GM19452 (cell line): ENCODE results near the gene FSTL1.

ENCODE experiments used
- ATAC-seq: cut with Tn5 transposase; IDR thresholded peaks from one replicate; pipeline ENCODE4 v1.9.1; 2021; ENCODE audit not compliant: unreplicated experiment

Gene FSTL1

GRCh38 chr3:120468635-120469295 is 18.0 kb upstream of the FSTL1 start:
- ATAC-seq: no peak

GRCh38 chr3:120462409-120462959 is 11.7 kb upstream of the FSTL1 start:
- no peak for ATAC-seq

DNA sequence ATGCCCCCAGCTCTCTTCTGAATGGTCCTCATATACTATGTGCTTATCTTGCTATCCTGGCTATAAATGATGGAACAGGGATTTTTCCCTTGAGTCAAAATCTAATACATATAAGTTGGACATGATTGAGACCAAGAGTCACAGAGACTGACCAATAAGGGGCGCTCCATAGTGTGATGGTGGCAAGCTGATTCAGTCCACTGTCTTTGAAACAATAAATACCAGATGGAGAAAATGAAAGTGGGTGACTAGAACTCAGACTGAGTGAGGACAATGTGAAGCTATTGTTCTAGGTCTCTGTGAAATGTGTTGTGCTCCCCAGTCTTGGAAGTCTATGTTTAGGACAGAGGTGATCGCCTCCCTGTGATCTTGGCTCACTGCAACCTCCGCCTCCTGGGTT is 10.6 kb upstream of the FSTL1 start:
- ATAC-seq: no peak

GRCh38 chr3:120460862-120461261 is 10.1 kb upstream of the FSTL1 start:
- no peak for ATAC-seq

DNA sequence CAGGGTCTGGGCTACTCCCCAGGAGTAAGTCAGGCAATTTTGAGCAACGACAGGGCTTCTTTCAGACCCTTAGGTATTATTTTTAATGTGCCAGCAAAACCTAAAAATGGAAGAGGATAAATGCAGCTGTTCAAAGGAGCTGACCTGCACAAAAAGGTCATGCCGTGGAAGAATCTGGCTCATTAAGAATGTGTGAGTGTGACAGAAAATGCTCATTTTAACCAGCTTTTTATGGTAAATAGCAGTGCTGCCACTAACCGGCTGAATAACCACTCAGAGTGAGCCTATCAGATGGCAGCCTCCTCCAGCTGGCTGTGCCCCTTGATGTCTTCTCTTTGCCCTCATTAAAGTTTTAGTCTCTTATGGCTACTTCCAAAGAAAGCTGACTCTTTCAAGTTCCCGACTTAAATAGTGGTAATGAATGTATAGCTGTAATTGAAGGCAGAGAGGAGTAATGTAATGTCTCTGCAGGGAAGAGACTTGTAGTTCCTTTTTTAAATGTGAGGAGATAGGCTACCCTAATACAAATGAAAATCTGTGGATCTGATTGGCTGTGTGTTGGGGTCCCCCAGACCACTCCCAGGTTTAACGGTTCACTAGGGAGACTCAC is 9.5 kb upstream of the FSTL1 start:
- no peak for ATAC-seq

DNA sequence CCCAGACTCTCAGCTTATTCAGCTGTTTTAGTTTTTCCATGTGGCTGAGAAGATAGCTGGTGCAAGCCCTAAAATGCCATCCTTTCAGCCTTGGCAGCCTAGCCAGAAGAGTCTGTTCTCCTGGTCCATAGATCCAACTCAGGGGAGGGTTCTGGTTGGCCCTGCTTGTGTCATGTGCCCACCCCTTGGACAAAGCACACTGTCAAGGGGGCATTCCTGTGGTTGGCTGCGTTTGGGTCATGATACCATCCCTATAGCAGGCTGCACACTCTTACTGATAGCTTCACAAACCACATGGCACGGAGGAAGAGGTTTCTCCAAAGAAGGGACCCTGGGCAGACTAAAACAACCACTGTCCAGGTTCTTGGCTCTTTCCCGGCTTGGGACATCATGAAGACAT is 8.4 kb upstream of the FSTL1 start:
- ATAC-seq: no peak

DNA sequence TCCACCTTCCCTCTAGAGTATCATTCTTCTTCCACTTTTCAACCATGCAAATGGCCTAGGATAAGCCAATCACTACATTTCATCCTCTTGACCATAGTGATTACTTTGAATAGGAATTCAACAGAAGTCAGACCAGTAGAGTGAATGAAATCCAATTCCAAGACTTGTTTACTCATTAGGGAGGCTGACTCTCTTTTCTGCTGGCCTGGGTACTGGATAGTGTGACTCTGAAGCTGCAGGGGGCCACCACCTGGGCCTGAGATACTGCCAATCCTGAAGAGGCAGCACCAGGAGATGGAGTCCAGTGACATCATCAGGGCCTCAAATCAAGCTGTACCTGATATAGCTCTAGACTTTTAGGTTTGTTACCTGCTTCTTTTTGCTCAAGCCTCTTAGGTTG is 7.0 kb upstream of the FSTL1 start:
- ATAC-seq: no peak

DNA sequence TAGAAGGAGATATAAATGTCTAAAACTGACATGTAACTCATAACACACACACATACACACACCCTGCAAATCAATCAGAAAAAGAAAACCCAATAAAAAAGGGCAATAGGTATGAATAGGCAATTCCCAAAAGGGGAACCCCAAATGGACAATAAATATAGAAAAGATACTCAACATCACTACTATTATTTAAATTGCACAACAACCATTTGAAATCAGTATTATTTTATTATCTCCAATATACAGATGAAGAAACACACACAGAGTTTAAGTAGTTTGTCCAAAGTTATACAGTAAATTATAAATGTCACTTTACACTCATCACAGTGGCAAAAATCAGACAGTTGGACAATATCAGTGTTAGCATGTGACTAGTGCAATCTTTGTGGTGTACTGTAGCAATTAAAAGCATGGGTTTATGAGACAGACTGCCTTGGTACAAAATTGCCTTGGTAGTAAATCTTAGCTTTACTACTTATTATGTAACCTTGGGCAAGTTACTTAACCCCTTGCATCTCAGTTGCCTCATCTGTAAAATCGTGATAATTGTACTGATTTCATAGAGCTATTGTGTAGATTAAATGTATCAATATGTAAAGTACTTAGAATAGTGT is 3.4 kb upstream of the FSTL1 start:
- ATAC-seq: no peak

GRCh38 chr3:120452816-120453215 is 2.0 kb upstream of the FSTL1 start:
- no peak for ATAC-seq

DNA sequence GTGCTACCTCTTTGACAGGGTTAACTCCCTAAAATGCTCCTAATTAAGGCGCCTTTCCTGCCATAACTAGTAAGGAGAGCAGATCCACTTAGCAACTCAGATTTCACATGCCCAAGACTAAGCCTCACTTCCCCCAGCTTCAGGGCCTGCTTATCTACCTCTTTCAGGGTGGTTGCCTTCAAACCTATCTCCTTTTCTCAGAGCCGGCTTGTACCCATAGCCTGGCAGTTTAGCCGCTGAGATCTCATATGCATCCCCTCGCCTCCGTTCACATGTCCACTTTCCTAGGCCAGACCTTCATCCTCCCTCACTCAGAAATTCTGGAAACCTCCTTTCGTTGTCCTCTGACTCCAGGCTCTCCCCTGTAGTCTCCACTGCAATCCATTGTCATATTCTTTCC is 1.0 kb upstream of the FSTL1 start:
- ATAC-seq: no peak

DNA sequence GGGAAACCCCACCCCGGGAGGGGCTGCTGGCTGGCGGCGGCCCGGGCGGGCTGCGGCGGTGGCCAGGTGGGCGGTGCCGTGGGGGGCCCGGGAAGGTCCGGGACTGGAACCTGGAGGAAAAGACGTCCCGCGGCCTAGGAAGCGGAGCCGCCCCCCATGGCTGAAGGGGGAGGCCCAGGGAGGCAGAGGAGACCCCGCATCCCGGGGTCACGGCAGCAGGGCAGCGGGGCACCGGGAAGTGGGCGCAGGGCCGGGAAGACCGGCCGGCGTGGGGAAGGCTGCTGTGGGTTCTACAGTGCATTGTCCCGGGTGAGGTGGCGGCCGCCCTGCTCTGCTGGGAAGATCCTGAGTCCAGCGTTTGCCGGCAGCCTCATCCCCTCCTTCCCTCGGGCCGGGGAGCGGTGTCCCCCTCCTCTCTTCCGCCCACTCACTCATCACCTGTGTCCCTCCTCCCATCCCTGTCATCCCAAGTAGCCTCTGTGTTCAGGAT is 525 bp upstream of the FSTL1 start:
- ATAC-seq: no peak

- ATAC-seq: no peak
Measured at GRCh38 chr3:120449701-120450599, 842 bp downstream of the FSTL1 start.

GRCh38 chr3:120449251-120449650 is 1.5 kb downstream of the FSTL1 start:
- no peak for ATAC-seq

DNA sequence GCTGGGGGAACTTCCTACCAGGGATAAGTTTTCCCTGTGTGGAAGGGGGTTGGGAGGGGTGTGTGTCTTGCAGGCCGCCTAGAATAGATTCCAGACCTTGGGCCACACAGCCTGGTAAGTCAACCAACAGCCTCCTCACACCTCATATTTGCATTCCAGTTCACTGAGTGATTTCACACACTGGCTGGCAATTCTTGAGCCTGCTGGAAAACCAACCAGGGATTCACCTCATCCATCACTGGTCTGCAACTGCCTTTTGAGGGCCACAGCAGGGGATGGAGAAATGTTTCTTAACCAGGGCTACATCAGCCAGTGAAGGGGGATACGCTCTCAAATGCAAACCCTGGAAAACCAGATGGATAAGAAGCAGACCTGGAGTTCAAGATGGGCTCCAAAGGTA is 2.0 kb downstream of the FSTL1 start:
- ATAC-seq: no peak

DNA sequence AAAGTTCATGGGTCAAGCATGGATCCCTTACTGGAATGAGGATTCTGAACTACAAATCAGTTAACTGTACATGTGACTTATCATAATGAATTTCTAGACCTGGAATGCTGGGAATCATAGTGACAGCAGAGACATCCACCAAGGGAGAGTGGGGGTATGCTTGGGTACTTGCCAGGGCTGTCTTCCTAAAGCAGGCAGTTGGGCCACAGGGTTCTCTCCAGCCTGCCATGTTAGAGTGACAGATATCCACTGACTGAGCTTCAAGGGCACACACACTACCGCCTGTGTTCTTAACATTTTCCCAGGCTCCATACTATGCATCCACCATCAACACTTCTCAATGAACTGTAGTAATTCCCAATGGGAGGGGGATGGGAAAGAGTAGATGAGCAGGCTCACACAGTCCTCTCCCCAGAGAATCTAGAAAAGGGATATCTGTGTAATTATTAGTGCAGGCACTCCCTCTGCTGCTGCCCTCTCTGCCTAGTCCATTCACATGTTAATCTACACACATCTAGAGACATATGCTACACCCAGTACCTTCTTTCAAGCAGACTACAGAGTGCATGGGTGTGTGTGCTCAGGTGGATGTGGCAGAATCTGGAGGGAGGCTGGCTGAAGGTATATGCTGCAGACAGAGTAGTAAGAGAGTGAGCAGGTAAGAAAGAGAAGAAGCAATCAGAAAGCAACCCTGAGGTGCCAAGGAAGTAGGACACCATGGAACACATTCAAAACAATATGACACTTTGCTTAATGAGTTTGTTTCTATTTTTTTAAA is 3.7 kb downstream of the FSTL1 start:
- ATAC-seq: no peak

DNA sequence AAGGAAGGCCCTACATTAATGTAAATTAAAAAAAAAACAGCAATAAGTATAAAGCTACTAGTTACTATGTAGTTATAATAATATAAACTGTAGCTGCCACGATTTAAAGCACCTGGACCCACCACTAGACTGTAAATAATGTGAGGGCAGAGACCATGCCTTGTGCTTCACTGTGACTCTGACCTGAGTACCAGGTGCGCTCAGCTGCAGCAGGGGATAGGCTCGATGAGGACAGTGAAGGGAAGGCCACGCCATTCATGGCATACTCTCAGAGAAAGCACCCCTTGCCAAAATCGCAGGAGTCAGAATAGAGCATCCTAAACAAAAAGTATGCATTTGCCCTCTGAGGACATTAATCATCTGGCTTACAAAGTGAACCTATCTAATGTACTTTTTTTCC is 5.1 kb downstream of the FSTL1 start:
- ATAC-seq: no peak

GRCh38 chr3:120443626-120444123 is 7.1 kb downstream of the FSTL1 start:
- no peak for ATAC-seq

GRCh38 chr3:120442975-120443517 is 7.7 kb downstream of the FSTL1 start:
- ATAC-seq: no peak

- ATAC-seq: no peak
Measured at GRCh38 chr3:120441776-120442175, 9.0 kb downstream of the FSTL1 start.

- no peak for ATAC-seq
Measured at GRCh38 chr3:120440762-120441161, 10.0 kb downstream of the FSTL1 start.
